HG03045 (cell line): Measurements from ENCODE around the gene HEATR5A.
"Not testable (repeated sequence)": the region's sequence is repeated elsewhere in the genome, so short reads cannot be mapped to it uniquely, and the experiment has no call there.

ENCODE experiments used
- ATAC-seq: cut with Tn5 transposase; IDR thresholded peaks from one replicate; pipeline ENCODE4 v1.9.1; 2021; ENCODE audit warnings: mild to moderate bottlenecking, moderate library complexity; ENCODE audit not compliant: unreplicated experiment

HEATR5A gene

DNA sequence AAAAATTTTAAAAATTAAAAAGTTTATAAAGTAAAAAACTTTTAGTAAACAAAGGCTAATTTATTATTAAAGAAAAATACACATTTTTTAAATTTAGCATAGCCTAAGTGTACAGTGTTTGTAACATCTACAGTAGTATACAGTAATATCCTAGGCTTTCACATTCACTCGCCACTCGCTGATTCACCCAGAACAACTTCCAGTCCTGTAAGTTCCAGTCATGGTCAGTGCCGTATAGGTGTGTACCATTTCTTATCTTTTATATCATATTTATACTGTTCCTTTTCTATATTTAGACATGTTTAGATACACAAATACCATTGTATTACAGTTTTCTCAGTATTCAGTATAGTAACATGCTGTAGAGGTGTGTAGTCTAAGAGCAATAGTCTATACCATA is 28.9 kb downstream of the HEATR5A start:
- ATAC-seq: no peak

DNA sequence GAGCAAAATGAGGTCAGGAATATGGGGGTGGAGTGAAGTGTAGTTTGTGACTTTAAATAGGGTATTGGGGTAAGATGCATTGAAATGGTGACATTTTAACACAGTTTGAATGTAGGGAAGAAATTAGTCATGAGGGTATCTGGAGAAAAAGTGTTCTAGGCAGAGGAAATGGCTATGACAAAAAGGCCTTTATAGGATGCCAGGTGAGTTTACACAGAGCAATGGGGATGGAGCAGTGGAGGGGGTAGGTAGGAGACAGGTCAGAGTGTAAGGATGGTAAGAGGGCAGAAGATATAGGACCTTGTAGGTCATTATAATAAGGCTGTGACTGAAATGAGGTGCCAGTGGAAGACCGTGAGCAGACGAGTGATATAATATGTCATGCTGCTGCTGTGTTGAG is 30.4 kb downstream of the HEATR5A start:
- ATAC-seq: no peak

DNA sequence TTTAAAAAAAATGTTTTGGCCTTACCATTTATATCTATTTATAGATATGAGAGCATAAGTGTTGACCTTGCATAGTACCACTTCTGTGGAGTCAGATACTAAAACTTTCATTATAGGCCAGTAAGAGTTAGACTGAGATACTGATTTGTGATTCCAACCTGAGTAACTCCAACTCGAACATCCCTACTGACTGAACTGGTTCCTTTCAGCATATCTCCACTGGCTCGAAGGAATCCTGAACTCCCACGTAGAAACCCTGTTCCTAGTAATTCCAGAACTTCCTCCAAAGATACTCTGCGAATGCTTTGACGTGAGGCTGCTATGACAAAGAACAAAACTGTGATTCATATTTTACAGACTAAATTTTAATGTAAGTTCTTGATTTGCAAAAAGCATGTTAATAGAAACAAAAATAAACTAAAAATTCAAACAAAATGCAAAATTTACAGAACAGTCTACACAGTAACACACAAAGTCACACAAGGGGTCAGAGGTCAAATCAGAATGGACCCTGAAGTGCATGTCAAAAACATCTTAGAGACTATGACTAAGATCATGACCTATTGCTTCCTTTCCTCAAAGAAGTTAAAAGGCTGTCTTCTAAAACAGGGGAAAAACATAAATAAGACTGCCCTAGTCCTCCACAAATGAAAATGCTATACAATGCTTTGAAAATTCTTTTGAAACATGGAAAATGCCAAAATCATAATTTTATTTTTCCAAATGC is 31.5 kb downstream of the HEATR5A start:
- no peak for ATAC-seq

DNA sequence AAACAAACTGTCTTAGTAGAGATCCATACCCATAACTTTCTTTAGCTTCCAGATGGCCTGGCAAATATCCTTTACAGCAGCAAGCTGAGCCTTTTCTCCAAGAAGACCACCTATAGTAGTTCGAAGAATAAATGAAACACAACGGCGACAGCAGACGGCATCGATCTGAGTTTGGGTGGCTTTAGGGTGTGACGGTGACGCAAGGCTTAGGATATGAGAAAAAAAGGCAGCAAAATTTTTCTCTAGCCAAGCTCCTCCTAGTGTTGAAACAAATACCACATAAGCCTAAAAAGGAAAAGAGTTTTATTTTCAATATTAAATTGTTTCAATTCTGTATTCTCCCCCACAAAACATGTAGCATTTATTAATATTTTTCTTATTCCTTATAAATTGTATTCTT is 33.3 kb downstream of the HEATR5A start:
- no peak for ATAC-seq

DNA sequence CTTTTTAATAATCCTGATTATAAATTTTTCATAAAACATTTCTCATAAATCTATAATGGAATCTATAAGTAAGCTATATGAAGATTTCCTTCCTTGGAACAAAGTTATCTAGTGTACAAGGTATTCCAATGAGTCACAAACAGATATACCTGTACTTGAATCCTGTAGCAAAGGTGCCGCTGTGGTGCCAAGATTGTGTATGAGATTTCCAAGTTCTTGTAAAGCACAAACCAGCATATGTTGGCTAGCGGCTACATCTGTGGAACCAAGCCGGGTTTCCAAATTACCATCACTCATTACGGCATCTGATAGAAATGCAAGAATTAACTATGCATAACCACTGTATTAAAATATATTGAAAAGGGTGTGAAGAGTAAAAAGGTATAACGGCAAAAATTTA is 34.1 kb downstream of the HEATR5A start:
- no peak for ATAC-seq

GRCh38 chr14:31382221-31382620 is 38.1 kb downstream of the HEATR5A start:
- ATAC-seq: no peak

GRCh38 chr14:31380106-31380505 is 40.2 kb downstream of the HEATR5A start:
- ATAC-seq: no peak

DNA sequence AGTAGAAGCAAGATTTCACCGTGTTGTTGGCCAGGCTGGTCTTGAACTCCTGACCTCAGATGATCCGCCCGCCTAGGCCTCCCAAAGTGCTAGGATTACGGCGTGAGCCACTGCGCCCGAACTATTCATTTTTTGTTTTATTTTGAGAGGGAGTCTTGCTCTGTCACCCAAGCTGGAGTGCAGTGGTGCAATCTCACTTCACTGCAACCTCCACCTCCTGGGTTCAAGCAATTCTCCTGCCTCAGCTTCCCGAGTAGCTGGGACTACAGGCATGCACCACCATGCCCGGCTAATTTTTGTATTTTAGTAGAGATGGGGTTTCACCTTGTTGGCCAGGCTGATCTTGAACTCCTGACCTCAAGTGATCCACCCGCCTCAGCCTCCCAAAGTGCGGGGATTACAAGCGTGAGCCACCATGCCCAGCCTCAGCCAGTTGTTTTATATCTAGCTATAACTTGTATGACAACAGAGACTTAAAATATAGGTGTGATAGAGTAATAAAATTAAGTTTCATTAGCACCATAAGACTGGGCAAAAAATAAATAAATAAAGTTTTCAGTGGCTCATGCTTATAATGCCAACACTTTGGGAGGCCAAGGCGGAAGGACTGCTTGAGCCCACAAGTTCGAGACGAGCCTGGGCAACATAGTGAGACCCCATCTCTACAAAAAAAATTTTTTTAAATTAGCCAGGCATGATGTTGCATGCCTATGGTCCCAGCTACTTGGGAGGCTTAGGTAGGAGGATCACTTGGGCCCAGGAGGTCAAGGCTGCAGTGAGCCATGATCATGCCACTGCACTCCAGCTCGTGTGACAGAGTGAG is 41.0 kb downstream of the HEATR5A start:
- not testable (repeated sequence) for ATAC-seq

GRCh38 chr14:31377433-31377832 is 42.9 kb downstream of the HEATR5A start:
- ATAC-seq: no peak

DNA sequence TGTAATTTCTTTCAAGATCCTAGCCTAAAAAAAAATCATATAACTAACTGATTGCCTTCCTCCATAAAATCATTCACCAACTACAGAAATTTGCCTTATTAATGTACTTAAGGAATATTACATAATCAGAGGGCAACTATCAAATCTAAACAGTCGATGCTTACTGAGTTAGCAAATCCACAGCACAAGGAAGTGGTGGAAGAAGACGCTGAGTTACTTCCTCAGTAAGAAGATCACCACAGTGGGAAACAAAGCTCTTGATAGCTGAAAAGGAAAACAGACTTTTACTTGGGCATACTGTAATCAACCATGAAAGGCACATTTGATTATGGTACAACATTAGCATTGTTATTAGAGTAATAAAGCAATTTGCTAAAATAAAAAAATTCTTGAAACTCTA is 48.7 kb downstream of the HEATR5A start:
- no peak for ATAC-seq

GRCh38 chr14:31363331-31364073 is 56.8 kb downstream of the HEATR5A start:
- ATAC-seq: no peak

DNA sequence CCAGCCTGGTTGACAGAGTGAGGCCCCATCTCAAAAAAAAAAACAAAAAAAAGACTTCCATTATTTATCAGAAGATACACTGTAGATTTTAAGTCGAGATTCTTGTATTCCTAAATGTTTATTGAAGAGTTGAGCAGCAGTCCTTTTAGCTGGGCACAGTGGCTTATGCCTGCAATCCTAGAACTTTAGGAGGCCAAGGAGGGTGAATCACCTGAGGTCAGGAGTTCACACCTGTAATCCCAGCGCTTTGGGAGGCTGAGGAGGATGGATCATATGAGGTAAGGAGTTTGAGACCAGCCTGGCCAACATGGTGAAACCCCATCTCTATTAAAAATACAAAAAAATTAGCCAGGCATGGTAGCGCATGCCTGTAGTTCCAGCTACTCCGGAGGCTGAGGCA is 57.6 kb downstream of the HEATR5A start:
- no peak for ATAC-seq

GRCh38 chr14:31361761-31362160 is 58.6 kb downstream of the HEATR5A start:
- ATAC-seq: not testable (repeated sequence)

DNA sequence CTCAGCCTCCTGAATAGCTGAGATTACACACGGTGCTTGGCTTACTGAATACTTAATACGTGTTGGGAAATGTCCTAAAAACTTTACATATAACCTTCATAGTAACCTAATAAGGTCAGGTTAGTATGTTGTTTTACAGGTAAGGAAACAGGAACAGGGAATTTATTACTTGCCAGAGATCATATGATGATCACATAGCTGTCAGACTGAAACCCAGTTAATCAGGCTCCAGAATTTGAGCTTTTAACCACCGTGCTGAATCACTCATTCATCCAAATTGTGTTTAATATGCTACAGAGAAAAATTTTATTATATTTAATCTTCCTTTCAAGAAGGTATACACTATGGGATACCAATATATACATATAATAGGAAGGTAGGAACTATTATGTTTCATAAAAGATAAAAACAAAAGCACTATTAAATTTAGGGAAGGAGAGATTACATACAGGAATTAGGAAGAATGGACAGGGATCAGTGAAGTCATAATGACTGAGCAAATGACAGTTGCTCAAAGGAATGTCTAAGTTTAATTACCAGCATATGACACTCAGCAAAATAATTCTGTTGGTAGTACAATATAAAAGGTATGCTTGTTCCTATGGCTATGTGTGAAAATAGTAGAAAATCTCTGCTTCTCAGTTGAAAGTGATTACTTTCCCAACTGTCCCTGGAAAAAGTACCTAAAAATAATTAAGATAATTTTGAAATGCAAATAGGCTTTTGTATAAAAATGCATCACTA is 59.3 kb downstream of the HEATR5A start:
- ATAC-seq: no peak

DNA sequence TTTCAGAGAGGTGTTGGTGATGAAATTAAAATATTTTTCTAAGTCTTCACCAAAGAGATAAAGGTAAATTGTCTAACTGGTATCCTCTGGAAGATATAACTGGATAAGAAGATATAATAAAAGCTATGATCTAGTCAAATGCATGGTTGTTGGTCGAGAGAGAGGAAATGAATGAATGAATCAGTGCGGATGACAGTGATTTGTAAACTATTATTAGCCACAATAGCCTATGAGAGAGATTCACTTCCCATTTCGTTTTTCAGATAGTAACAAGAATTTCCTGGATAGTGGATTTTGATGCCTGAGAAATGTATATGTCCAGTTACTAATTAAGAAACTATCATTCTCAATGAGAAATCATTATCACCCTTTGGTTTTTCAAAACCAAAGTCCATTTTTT is 63.1 kb downstream of the HEATR5A start:
- ATAC-seq: no peak

GRCh38 chr14:31346097-31346496 is 74.3 kb downstream of the HEATR5A start:
- ATAC-seq: no peak

GRCh38 chr14:31341280-31341679 is 79.1 kb downstream of the HEATR5A start:
- no peak for ATAC-seq

GRCh38 chr14:31340297-31341063 is 79.9 kb downstream of the HEATR5A start:
- no peak for ATAC-seq

DNA sequence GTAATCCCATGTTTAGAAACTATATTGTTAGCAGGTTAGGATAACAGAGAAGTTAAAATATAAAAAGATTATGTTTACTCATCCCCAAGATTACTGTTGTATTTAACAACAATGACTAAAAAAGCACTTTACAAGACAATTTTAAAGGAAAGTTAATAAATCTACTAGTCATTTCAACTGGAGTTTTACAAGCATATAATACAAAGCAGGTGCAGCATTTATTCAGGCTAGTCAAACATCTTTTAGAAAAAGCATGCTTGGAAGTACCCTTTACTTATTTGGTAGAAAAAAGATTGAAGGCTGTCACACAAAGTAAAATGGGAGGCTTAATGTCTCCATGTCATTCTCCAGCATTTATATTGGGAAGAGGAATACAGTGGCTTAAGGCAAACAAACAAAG is 80.6 kb downstream of the HEATR5A start:
- no peak for ATAC-seq

DNA sequence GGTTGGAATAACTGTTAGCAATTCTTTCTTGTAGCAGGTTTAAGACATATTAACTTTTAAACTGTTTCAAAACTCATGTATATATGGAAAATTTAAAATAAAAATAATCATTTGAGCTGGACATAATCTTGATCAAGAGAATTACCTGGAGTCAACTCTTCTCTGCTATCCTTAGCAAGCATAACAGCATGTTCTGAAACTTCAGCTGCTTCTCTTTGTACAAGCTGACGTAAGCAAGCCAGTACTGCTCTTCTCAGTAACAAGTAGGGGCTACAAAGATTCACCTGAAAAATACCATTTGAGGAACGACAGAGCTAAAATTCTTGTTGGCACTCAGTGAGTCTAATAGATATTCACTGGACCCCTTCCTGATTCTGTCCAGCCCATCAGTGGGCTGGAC is 83.0 kb downstream of the HEATR5A start:
- no peak for ATAC-seq
